Heart right ventricle (tissue), 16 donors: ENCODE results near the gene ANKRD10. TPM values are rescaled to one million over a fixed set of nuclear protein-coding genes. Genes with fewer than 3 reads are reported as not detected.

ENCODE experiments used
- ATAC-seq, 8 donors: fragments of 200-7000 bp; cut with Tn5 transposase; one replicate each; pipeline ENCODE4 v1.9.1; 2020; ENCODE audit warnings: mild to moderate bottlenecking in 8 of 8, moderate library complexity in 8 of 8, moderate number of reproducible peaks in 1 of 8
- DNase-seq, 2 donors: peaks; one replicate each; pipeline ENCODE4 v3.0.0-alpha.2; 2020
- H3K27ac ChIP-seq, 10 donors: fragments of 200-600 bp; sonication (generic) in 2 of 10; one replicate each; pipeline versions ENCODE4 v1.5.0 to v1.8.0; 2020 to 2022; ENCODE audit warnings: mild to moderate bottlenecking in 3 of 10
- H3K27me3 ChIP-seq, 7 donors: fragments of 200-600 bp; one replicate each; pipeline ENCODE4 v1.8.0; 2021 to 2022; ENCODE audit warnings: mild to moderate bottlenecking in 2 of 7
- H3K36me3 ChIP-seq, 9 donors: fragments of 200-600 bp; sonication (generic) in 1 of 9; one replicate each; pipeline versions ENCODE4 v1.5.0 to v1.8.0; 2020 to 2022; ENCODE audit warnings: mild to moderate bottlenecking in 2 of 9
- H3K4me1 ChIP-seq, 9 donors: fragments of 200-600 bp; sonication (generic) in 1 of 9; one replicate each; pipeline versions ENCODE4 v1.5.0 to v1.8.0; 2020 to 2022; ENCODE audit warnings: mild to moderate bottlenecking in 4 of 9
- H3K4me3 ChIP-seq, 10 donors: fragments of 200-600 bp; sonication (generic) in 2 of 10; one replicate each; pipeline versions ENCODE4 v1.5.0 to v1.8.0; 2020 to 2022; ENCODE audit warnings: mild to moderate bottlenecking in 7 of 10, moderate library complexity in 2 of 10
- H3K9me3 ChIP-seq, 11 donors: fragments of 200-600 bp in 10 of 11; sonication (generic) in 2 of 11; one replicate each; pipeline versions ENCODE4 v1.5.0 to v1.8.0; 2013 to 2022; ENCODE audit warnings: mild to moderate bottlenecking in 2 of 11, control low read depth in 1 of 11, moderate library complexity in 1 of 11
- CTCF ChIP-seq, 9 donors: fragments of 200-600 bp; sonication (generic) in 2 of 9; IDR thresholded peaks; one replicate each; pipeline versions ENCODE4 v1.5.0 to v1.8.0; 2021 to 2022; ENCODE audit warnings: antibody characterized with exemption in 9 of 9, mild to moderate bottlenecking in 5 of 9, moderate library complexity in 1 of 9
- WGBS, 2 donors: extraction: QIAGEN DNeasy Blood & Tissue Kit; methylation state at CpG; one replicate each; pipeline ENCODE4 v1.1.7; 2013; ENCODE audit warnings: inconsistent platforms in 1 of 2; 5-methylcytosine and 5-hydroxymethylcytosine counted together
- intact Hi-C, 10 donors: fragments of 100-400 bp; cut with DNase I; formaldehyde crosslinking; loops; one replicate each; pipeline versions ENCODE4 v1.11.1 to v1.14.2; 2022
- polyA plus RNA-seq, 2 donors: library from polyadenylated mRNA; stranded (reverse); fragments of 200-250 nt; gene quantifications; one replicate each; pipeline ENCODE4 v1.2.3, GENCODE V29; 2013
- total RNA-seq, 10 donors: library from RNA; stranded (reverse); fragmentation: NEBNext Ultra II Directional in 3 of 10; extraction: Animal tissue kit (Norgen Biotek cat#: 25700) in 3 of 10; gene quantifications; one replicate each; pipeline versions ENCODE4 v1.2.1 to v1.2.4, GENCODE V29; 2021 to 2023
- donor health status: Arrhythmogenic right ventricular cardiomyopathy.
- donor health status: ischemic (EF 13 %, LVEDD 7.1; RV severe dilation, severe dysfunction).
- donor health status: healthy with polysubstance abuse.
- donor health status: DM: no; HTN: yes; CAD: no.
- donor health status: DM: no; HTN: no; CAD: no.
- donor health status: ischemic (EF 25% LVEDD 6.9; RV normal size, moderate dysfunction).
- donor health status: ischemic (EF 25% LVEDD 5.7; RV mildly dilated, moderate dysfunction).
- donor health status: healthy.
- donor health status: DM: yes; HTN: yes; CAD: no.
- donor health status: Ischemic cardiomyopathy.
- donor health status: ischemic (EF 35%, LVEDD 5.7; RV mildly dilated, moderate dysfunction).
- donor health status: nonischemic (EF 11% LVEDD 7.7; RV severe dilation, severe dysfunction).
- donor health status: DM: yes; HTN: yes; CAD: no.
- donor health status: PGD.
- donor health status: ischemic (EF 29% LVEDD 5.4; RV normal size, mild dysfunction).
- donor health status: nonischemic (EF 23%, LVEDD 6.1; RV moderate dilation, normal function).

ANKRD10 gene
- total and polyA plus RNA-seq, 12 donors, result 32.4 to 127 (median 49.0) TPM

GRCh38 chr13:110868720-110869119 lies 46.1 kb downstream of the ANKRD10 start:
- ATAC-seq (peak in 2 of 8 donors; percentile 6 to 25), DNase-seq (no peak)
- Histone ChIP-seq H3K27ac (peak overlapping the region; percentile 11 to 96 (median 89)), H3K36me3 (no peaks in the 10 kb centered on the region), H3K9me3 (no peaks in the 10 kb centered on the region), H3K4me1 (peaks cover 7 to 30% (median 21%) of the 10 kb centered on the region in 9 donors), H3K4me3 (peak overlapping the region in 5 of 10 donors; percentile 51 to 59 (median 53)), H3K27me3 (no peaks in the 10 kb centered on the region)
- 63 to 66% methylated on average over 5 of the region's 5 CpGs for WGBS, 2 donors
- intact Hi-C loops, result loop anchor here in 1 of 10 donors (2.0 kb wide), 1 partner anchor 46 kb away; the partner anchor contains the start of gene ANKRD10
- TF ChIP-seq CTCF (IDR thresholded peaks at IDR 0.05), result peak in 3 of 9 donors; percentile 3 to 27 (median 21)

- Histone ChIP-seq H3K4me1 (peaks cover 7 to 30% (median 21%) of the 10 kb centered on the region in 9 donors), H3K36me3 (no peaks in the 10 kb centered on the region), H3K4me3 (no peak overlapping the region), H3K27ac (no peak overlapping the region), H3K9me3 (no peaks in the 10 kb centered on the region), H3K27me3 (no peaks in the 10 kb centered on the region)
- intact Hi-C loops, result no loop called here
- WGBS, 2 donors, result 83 to 85% methylated on average over 6 of the region's 6 CpGs
- TF ChIP-seq CTCF (IDR thresholded peaks at IDR 0.05), result no peak
- DNase-seq, result no peak
- ATAC-seq, result no peak
Observed at GRCh38 chr13:110867380-110867779, 47.5 kb downstream of the ANKRD10 start.

GRCh38 chr13:110866491-110867170 lies 48.2 kb downstream of the ANKRD10 start:
- intact Hi-C loops, result no loop called here
- WGBS, 2 donors, result 78 to 85% methylated on average over 11 of the region's 11 CpGs
- no peak overlapping the region for H3K4me3 ChIP-seq

GRCh38 chr13:110863685-110864084 lies 51.2 kb downstream of the ANKRD10 start:
- Histone ChIP-seq H3K36me3 (no peaks in the 10 kb centered on the region), H3K27me3 (no peaks in the 10 kb centered on the region), H3K27ac (no peak overlapping the region), H3K9me3 (no peaks in the 10 kb centered on the region), H3K4me1 (peaks cover 0 to 3% (median 0%) of the 10 kb centered on the region in 9 donors), H3K4me3 (no peak overlapping the region)
- DNase-seq (no peak), ATAC-seq (no peak)
- TF ChIP-seq CTCF (IDR thresholded peaks at IDR 0.05), result no peak
- 85 to 92% methylated on average over 6 of the region's 6 CpGs for WGBS, 2 donors
- intact Hi-C loops, result no loop called here

More at GRCh38 chr13:110866491-110867170, 48.2 kb downstream of the ANKRD10 start:
- no peak overlapping the region for H3K27ac ChIP-seq
- no peaks in the 10 kb centered on the region for H3K36me3 ChIP-seq
- peaks cover 7 to 30% (median 21%) of the 10 kb centered on the region in 9 donors for H3K4me1 ChIP-seq
- DNase-seq, result no peak
- ATAC-seq, result no peak
- no peaks in the 10 kb centered on the region for H3K9me3 ChIP-seq
- TF ChIP-seq CTCF (IDR thresholded peaks at IDR 0.05), result no peak
- no peaks in the 10 kb centered on the region for H3K27me3 ChIP-seq
